ENCODE results near the gene CPA2.
"Not testable (repeated sequence)": the region's sequence is repeated elsewhere in the genome, so short reads cannot be mapped to it uniquely, and the experiment has no call there.

DNA sequence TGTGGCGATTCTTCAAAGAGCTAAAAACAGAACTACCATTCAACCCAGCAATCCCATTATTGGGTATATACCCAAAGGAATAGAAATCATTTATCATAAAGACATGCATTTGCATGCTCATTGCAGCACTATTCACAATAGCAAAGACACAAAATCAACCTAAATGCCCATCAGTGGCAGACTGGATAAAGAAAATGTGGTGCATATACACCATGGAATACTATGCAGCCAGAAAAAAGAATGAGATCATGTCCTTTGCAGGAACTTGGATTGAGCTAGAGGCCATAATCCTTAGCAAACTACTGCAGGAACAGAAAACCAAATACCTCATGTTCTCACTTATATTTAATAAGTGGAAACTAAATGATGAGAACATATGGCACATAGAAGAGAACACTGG lies 20.2 kb upstream of the CPA2 start:
- TF ChIP-seq POLR2A (IDR thresholded peaks at IDR 0.05; ENCODE audit: low read depth, low read length); TAF1 (IDR thresholded peaks at IDR 0.05; ENCODE audit: low read depth, low read length); PAX5 (IDR thresholded peaks at IDR 0.05; ENCODE audit: insufficient read depth, low read length, severe bottlenecking); SPI1 (IDR thresholded peaks at IDR 0.05; ENCODE audit: low read depth, low read length); POLR2AphosphoS5 (IDR thresholded peaks at IDR 0.05; ENCODE audit: low read depth, low read length); POU2F2 (IDR thresholded peaks at IDR 0.05; ENCODE audit: low read depth, low read length): not testable (repeated sequence)
